H9 (cell line): ENCODE results near the gene PTPRN2. TPM values are rescaled to one million over a fixed set of nuclear protein-coding genes. Genes with fewer than 3 reads are reported as not detected.

ENCODE experiments used
- DNase-seq: peaks from one replicate; pipeline ENCODE4 v3.0.0-alpha.2; 2017
- H2AFZ ChIP-seq: one replicate; pipeline ENCODE4 v1.6.1; 2013; ENCODE audit warnings: mild to moderate bottlenecking, low read length, control low read depth, moderate library complexity
- H2AK5ac ChIP-seq: 2 replicates; pipeline ENCODE4 v1.6.1; 2013; ENCODE audit warnings: low read length, control low read depth, mixed read lengths; ENCODE audit not compliant: insufficient read length
- H2BK120ac ChIP-seq: one replicate; pipeline ENCODE4 v1.6.1; 2013; ENCODE audit warnings: low read depth, mild to moderate bottlenecking, low read length, control low read depth, inconsistent platforms; ENCODE audit not compliant: poor library complexity, severe bottlenecking
- H2BK12ac ChIP-seq: 2 replicates; pipeline ENCODE4 v1.6.1; 2013; ENCODE audit warnings: low read length, control low read depth, mixed read lengths, low read depth; ENCODE audit not compliant: insufficient read length
- H2BK15ac ChIP-seq: 2 replicates; pipeline ENCODE4 v1.6.1; 2013; ENCODE audit warnings: low read depth, low read length, control low read depth
- H2BK20ac ChIP-seq: one replicate; pipeline ENCODE4 v1.6.1; 2013; ENCODE audit warnings: low read depth, mild to moderate bottlenecking, low read length, control low read depth, inconsistent platforms; ENCODE audit not compliant: poor library complexity, severe bottlenecking
- H2BK5ac ChIP-seq: 2 replicates; pipeline ENCODE4 v1.6.1; 2013; ENCODE audit warnings: low read length, control low read depth, mixed read lengths; ENCODE audit not compliant: insufficient read length
- H3K14ac ChIP-seq: 2 replicates; pipeline ENCODE4 v1.6.1; 2013; ENCODE audit warnings: low read length, control low read depth; ENCODE audit not compliant: insufficient read depth
- H3K18ac ChIP-seq: 2 replicates; pipeline ENCODE4 v1.6.1; 2013; ENCODE audit warnings: low read depth, mild to moderate bottlenecking, mixed read lengths, low read length, control low read depth; ENCODE audit not compliant: insufficient read length
- H3K23ac ChIP-seq: 2 replicates; pipeline ENCODE4 v1.6.1; 2013; ENCODE audit warnings: low read length, control low read depth, mixed read lengths, low read depth; ENCODE audit not compliant: insufficient read length
- H3K23me2 ChIP-seq: 2 replicates; pipeline ENCODE4 v1.6.1; 2013; ENCODE audit warnings: low read depth, mild to moderate bottlenecking, mixed read lengths, low read length, control low read depth; ENCODE audit not compliant: insufficient read length, poor library complexity, severe bottlenecking
- H3K27ac ChIP-seq: 2 replicates; pipeline ENCODE4 v1.5.1; 2013; ENCODE audit warnings: low read length, control low read depth, mixed read lengths, low read depth; ENCODE audit not compliant: insufficient read length
- H3K27me3 ChIP-seq: 2 replicates; pipeline ENCODE4 v1.6.1; 2013; ENCODE audit warnings: low read length, control low read depth, inconsistent platforms; ENCODE audit not compliant: insufficient read depth
- H3K4ac ChIP-seq: 2 replicates; pipeline ENCODE4 v1.6.1; 2013; ENCODE audit warnings: low read depth, mild to moderate bottlenecking, control low read depth, inconsistent platforms, low read length, moderate library complexity
- H3K4me1 ChIP-seq: 2 replicates; pipeline ENCODE4 v1.6.1; 2013; ENCODE audit warnings: low read length, control low read depth, inconsistent platforms; ENCODE audit not compliant: insufficient read depth
- H3K4me2 ChIP-seq: 2 replicates; pipeline ENCODE4 v1.6.1; 2013; ENCODE audit warnings: low read length, control low read depth, mixed read lengths; ENCODE audit not compliant: insufficient read length, insufficient read depth
- H3K56ac ChIP-seq: 2 replicates; pipeline ENCODE4 v1.6.1; 2013; ENCODE audit warnings: low read depth, mild to moderate bottlenecking, mixed read lengths, low read length, control low read depth; ENCODE audit not compliant: insufficient read length
- H3K79me1 ChIP-seq: 2 replicates; pipeline ENCODE4 v1.6.1; 2013; ENCODE audit warnings: low read depth, mild to moderate bottlenecking, moderate library complexity, low read length, control low read depth, inconsistent platforms; ENCODE audit not compliant: insufficient read depth, poor library complexity, severe bottlenecking
- H3K79me2 ChIP-seq: 2 replicates; pipeline ENCODE4 v1.6.1; 2013; ENCODE audit warnings: low read length, control low read depth, inconsistent platforms; ENCODE audit not compliant: insufficient read depth
- H3K9ac ChIP-seq: 2 replicates; pipeline ENCODE4 v1.6.1; 2013; ENCODE audit warnings: low read length, control low read depth, mixed read lengths; ENCODE audit not compliant: insufficient read length; ENCODE audit errors: extremely low read depth
- H3K9me3 ChIP-seq: one replicate; pipeline ENCODE4 v1.6.1; 2013; ENCODE audit warnings: low read depth, low read length, inconsistent platforms; ENCODE audit not compliant: control insufficient read depth
- H3T11ph ChIP-seq: one replicate; pipeline ENCODE4 v1.6.1; 2013; ENCODE audit warnings: mild to moderate bottlenecking, low read length, control low read depth, inconsistent platforms
- H4K20me1 ChIP-seq: one replicate; pipeline ENCODE4 v1.6.1; 2013; ENCODE audit not compliant: control insufficient read depth, insufficient read length, insufficient read depth
- H4K5ac ChIP-seq: 2 replicates; pipeline ENCODE4 v1.6.1; 2013; ENCODE audit warnings: low read depth, mild to moderate bottlenecking, mixed read lengths, low read length, control low read depth; ENCODE audit not compliant: insufficient read length
- H4K8ac ChIP-seq: replicated peaks from 2 replicates; pipeline ENCODE4 v1.6.1; 2013; ENCODE audit warnings: low read length, control low read depth, mixed read lengths, low read depth; ENCODE audit not compliant: insufficient read length
- H4K91ac ChIP-seq: 2 replicates; pipeline ENCODE4 v1.6.1; 2013; ENCODE audit warnings: low read depth, mild to moderate bottlenecking, moderate library complexity, mixed read lengths, low read length, control low read depth; ENCODE audit not compliant: insufficient read length
- H3K27ac Mint-ChIP-seq, 3 experiments: 2 replicates in 2 of 3; 3 replicates in 1 of 3; pipeline ENCODE4 v1.8.0; 2020 to 2021; ENCODE audit warnings: mixed read lengths in 3 of 3, mild to moderate bottlenecking in 1 of 3, moderate library complexity in 1 of 3
- H3K27me3 Mint-ChIP-seq: 2 replicates; pipeline ENCODE4 v1.8.0; 2021; ENCODE audit warnings: low read depth, mild to moderate bottlenecking, moderate library complexity, mixed read lengths
- H3K36me3 Mint-ChIP-seq, 3 experiments: 2 replicates in 2 of 3; 3 replicates in 1 of 3; pipeline ENCODE4 v1.8.0; 2020 to 2021; ENCODE audit warnings: low read depth in 3 of 3, mixed read lengths in 3 of 3; ENCODE audit not compliant: insufficient read depth in 1 of 3
- H3K4me1 Mint-ChIP-seq, 2 experiments: 2 replicates each; pipeline ENCODE4 v1.8.0; 2020; ENCODE audit warnings: mixed read lengths in 2 of 2
- H3K4me3 Mint-ChIP-seq, 2 experiments: 2 replicates in 1 of 2; 3 replicates in 1 of 2; pipeline ENCODE4 v1.8.0; 2020 to 2021; ENCODE audit warnings: mild to moderate bottlenecking in 2 of 2, mixed read lengths in 2 of 2, moderate library complexity in 1 of 2
- H3K9me3 Mint-ChIP-seq, 2 experiments: 2 replicates in 1 of 2; 3 replicates in 1 of 2; pipeline ENCODE4 v1.8.0; 2020; ENCODE audit warnings: mild to moderate bottlenecking in 2 of 2, mixed read lengths in 2 of 2, moderate library complexity in 1 of 2
- WGBS: extraction: QIAGEN DNeasy Blood & Tissue Kit; methylation state at CpG from one replicate; pipeline ENCODE4 v1.1.7; 2013; ENCODE audit warnings: missing lambda C conversion rate, low lambda C conversion rate, mixed read lengths; ENCODE audit not compliant: insufficient read length; ENCODE audit errors: extremely low coverage; 5-methylcytosine and 5-hydroxymethylcytosine counted together
- total RNA-seq: library from RNA; stranded (reverse); gene quantifications from 2 replicates; pipeline ENCODE4 v1.2.1, GENCODE V29; 2021
- TF ChIP-seq, protein P1 (sequence below): fragments of 200-600 bp; sonication (generic); conservative IDR thresholded peaks from 3 replicates; pipeline ENCODE4 v1.8.0; 2021; ENCODE audit warnings: antibody characterized with exemption, mild to moderate bottlenecking

The PTPRN2 gene
- total RNA-seq, 1 experiment from 2014 or later: 5.2 TPM

DNA sequence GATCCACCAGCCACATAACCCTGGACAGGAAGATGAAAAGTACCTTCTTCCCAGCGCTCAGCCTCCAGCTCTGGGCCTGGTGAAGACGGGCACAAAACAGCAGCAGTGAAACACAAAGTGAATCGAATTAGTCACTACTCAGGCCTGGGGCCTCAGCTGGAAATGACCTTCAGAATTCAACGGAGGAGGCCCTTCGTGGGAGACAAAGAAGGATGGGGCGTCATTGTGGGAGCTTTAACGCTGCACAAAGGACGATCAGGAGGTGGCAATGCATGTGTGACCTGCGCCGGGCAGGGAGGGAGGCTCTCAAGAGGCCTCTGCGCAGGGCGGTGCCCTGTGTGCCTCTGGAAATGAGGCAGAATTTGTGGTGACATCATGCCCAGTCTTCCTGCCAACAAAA is 1089.0 kb downstream of the PTPRN2 start:
- peaks cover 2% of the 10 kb centered on the region for H4K20me1 ChIP-seq
- no peak overlapping the region for H2BK20ac ChIP-seq
- H3K79me1 ChIP-seq: no peaks in the 10 kb centered on the region
- WGBS: no CpG with 5 or more reads among the region's 12 CpGs
- H3K36me3 Mint-ChIP-seq: 0 out of 7 replicates have a peak, but pooled peaks cover 0 to 1% (median 0%) of the 10 kb centered on the region in 3 experiments
- H4K5ac ChIP-seq: no peak overlapping the region
- H3K27me3 ChIP-seq: peaks cover 13% of the 10 kb centered on the region; the same call in 1 of the 2 replicates
- H3T11ph ChIP-seq: no peak overlapping the region
- H3K9me3 ChIP-seq: no peaks in the 10 kb centered on the region
- no peak overlapping the region for H3K9ac ChIP-seq
- peaks cover 0 to 6% of the 10 kb centered on the region in 2 experiments; a peak in 2 of 4 replicates for H3K4me1 Mint-ChIP-seq
- no peak overlapping the region for H3K14ac ChIP-seq
- no peak overlapping the region for H2AFZ ChIP-seq
- no peak overlapping the region for H2BK5ac ChIP-seq
- TF ChIP-seq, protein P1, sequence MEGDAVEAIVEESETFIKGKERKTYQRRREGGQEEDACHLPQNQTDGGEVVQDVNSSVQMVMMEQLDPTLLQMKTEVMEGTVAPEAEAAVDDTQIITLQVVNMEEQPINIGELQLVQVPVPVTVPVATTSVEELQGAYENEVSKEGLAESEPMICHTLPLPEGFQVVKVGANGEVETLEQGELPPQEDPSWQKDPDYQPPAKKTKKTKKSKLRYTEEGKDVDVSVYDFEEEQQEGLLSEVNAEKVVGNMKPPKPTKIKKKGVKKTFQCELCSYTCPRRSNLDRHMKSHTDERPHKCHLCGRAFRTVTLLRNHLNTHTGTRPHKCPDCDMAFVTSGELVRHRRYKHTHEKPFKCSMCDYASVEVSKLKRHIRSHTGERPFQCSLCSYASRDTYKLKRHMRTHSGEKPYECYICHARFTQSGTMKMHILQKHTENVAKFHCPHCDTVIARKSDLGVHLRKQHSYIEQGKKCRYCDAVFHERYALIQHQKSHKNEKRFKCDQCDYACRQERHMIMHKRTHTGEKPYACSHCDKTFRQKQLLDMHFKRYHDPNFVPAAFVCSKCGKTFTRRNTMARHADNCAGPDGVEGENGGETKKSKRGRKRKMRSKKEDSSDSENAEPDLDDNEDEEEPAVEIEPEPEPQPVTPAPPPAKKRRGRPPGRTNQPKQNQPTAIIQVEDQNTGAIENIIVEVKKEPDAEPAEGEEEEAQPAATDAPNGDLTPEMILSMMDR: no peak
- H3K18ac ChIP-seq: no peak overlapping the region
- no peak overlapping the region for H2BK12ac ChIP-seq
- no peaks in the 10 kb centered on the region for H3K23me2 ChIP-seq
- no peak overlapping the region for H3K27ac Mint-ChIP-seq
- H3K4me2 ChIP-seq: no peak overlapping the region
- H3K27me3 Mint-ChIP-seq: peaks cover 94% of the 10 kb centered on the region
- no peak overlapping the region for H2BK120ac ChIP-seq
- no peaks in the 10 kb centered on the region for H3K79me2 ChIP-seq
- H3K56ac ChIP-seq: no peak overlapping the region
- H4K8ac ChIP-seq: no peak overlapping the region
- no peak overlapping the region for H2BK15ac ChIP-seq
- H3K4ac ChIP-seq: no peak overlapping the region
- H3K9me3 Mint-ChIP-seq: no peaks in the 10 kb centered on the region
- no peak overlapping the region for H3K27ac ChIP-seq
- DNase-seq: peak; percentile 13
- no peak overlapping the region for H4K91ac ChIP-seq
- H3K23ac ChIP-seq: no peak overlapping the region
- no peak overlapping the region for H3K4me3 Mint-ChIP-seq
- H2AK5ac ChIP-seq: no peak overlapping the region
- H3K4me1 ChIP-seq: no peaks in the 10 kb centered on the region
